Skeletal muscle satellite cell (primary cell): Measurements from ENCODE around the gene AANAT.

ENCODE experiments used
- H3K27me3 ChIP-seq: 2 replicates; pipeline ENCODE4 v1.7.0; 2013; ENCODE audit warnings: low read length; ENCODE audit not compliant: control insufficient read depth, insufficient read depth
- H3K36me3 ChIP-seq: 2 replicates; pipeline ENCODE4 v1.7.0; 2013; ENCODE audit warnings: mild to moderate bottlenecking, control low read depth, low read length; ENCODE audit not compliant: insufficient read depth
- H3K4me1 ChIP-seq: 2 replicates; pipeline ENCODE4 v1.7.0; 2013; ENCODE audit warnings: low read length; ENCODE audit not compliant: control insufficient read depth, insufficient read depth
- H3K4me2 ChIP-seq: 2 replicates; pipeline ENCODE4 v1.7.0; 2013; ENCODE audit warnings: mild to moderate bottlenecking, low read length
- H3K4me3 ChIP-seq: 2 replicates; pipeline ENCODE4 v1.7.0; 2013; ENCODE audit warnings: low read length
- H3K9ac ChIP-seq: 2 replicates; pipeline ENCODE4 v1.7.0; 2013; ENCODE audit warnings: mild to moderate bottlenecking, low read depth, low read length, moderate library complexity
- H3K9me3 ChIP-seq: replicated peaks from 2 replicates; pipeline ENCODE4 v1.7.0; 2013; ENCODE audit warnings: mild to moderate bottlenecking, control low read depth, low read length

Gene AANAT

GRCh38 chr17:76471498-76472257 lies 4.3 kb downstream of the AANAT start:
- Histone ChIP-seq H3K9me3 (no peaks in the 10 kb centered on the region), H3K27me3 (no peaks in the 10 kb centered on the region), H3K4me2 (no peak overlapping the region), H3K9ac (no peak overlapping the region), H3K4me1 (no peaks in the 10 kb centered on the region), H3K4me3 (no peak overlapping the region), H3K36me3 (peaks cover 10% of the 10 kb centered on the region)

GRCh38 chr17:76472258-76472645 lies 4.8 kb downstream of the AANAT start:
- Histone ChIP-seq H3K9me3 (no peaks in the 10 kb centered on the region), H3K27me3 (no peaks in the 10 kb centered on the region), H3K4me3 (no peak overlapping the region), H3K36me3 (peaks cover 10% of the 10 kb centered on the region), H3K4me1 (no peaks in the 10 kb centered on the region), H3K4me2 (no peak overlapping the region), H3K9ac (no peak overlapping the region)

- Histone ChIP-seq H3K9ac (no peak overlapping the region), H3K4me3 (no peak overlapping the region), H3K9me3 (no peaks in the 10 kb centered on the region), H3K4me1 (no peaks in the 10 kb centered on the region), H3K27me3 (no peaks in the 10 kb centered on the region), H3K4me2 (no peak overlapping the region), H3K36me3 (peaks cover 10% of the 10 kb centered on the region)
Observed at GRCh38 chr17:76472726-76473125, 5.3 kb downstream of the AANAT start.

GRCh38 chr17:76473541-76473985 lies 6.2 kb downstream of the AANAT start:
- H3K9me3 ChIP-seq: no peaks in the 10 kb centered on the region
- H3K4me2 ChIP-seq: no peak overlapping the region
- H3K4me3 ChIP-seq: no peak overlapping the region
- peaks cover 10% of the 10 kb centered on the region for H3K36me3 ChIP-seq
- no peak overlapping the region for H3K9ac ChIP-seq
- H3K4me1 ChIP-seq: no peaks in the 10 kb centered on the region
- H3K27me3 ChIP-seq: no peaks in the 10 kb centered on the region

GRCh38 chr17:76474238-76474637 lies 6.8 kb downstream of the AANAT start:
- no peaks in the 10 kb centered on the region for H3K4me1 ChIP-seq
- no peaks in the 10 kb centered on the region for H3K9me3 ChIP-seq
- H3K9ac ChIP-seq: no peak overlapping the region
- no peak overlapping the region for H3K4me2 ChIP-seq
- H3K4me3 ChIP-seq: no peak overlapping the region
- peaks cover 10% of the 10 kb centered on the region for H3K36me3 ChIP-seq
- H3K27me3 ChIP-seq: no peaks in the 10 kb centered on the region

- Histone ChIP-seq H3K36me3 (peaks cover 10% of the 10 kb centered on the region), H3K9me3 (no peaks in the 10 kb centered on the region), H3K4me1 (no peaks in the 10 kb centered on the region), H3K9ac (no peak overlapping the region), H3K4me3 (no peak overlapping the region), H3K27me3 (no peaks in the 10 kb centered on the region), H3K4me2 (no peak overlapping the region)
Observed at GRCh38 chr17:76474894-76475293, 7.5 kb downstream of the AANAT start.

- no peak overlapping the region for H3K4me2 ChIP-seq
- H3K9ac ChIP-seq: no peak overlapping the region
- H3K9me3 ChIP-seq: no peaks in the 10 kb centered on the region
- H3K27me3 ChIP-seq: no peaks in the 10 kb centered on the region
- no peaks in the 10 kb centered on the region for H3K4me1 ChIP-seq
- H3K4me3 ChIP-seq: no peak overlapping the region
- H3K36me3 ChIP-seq: peaks cover 10% of the 10 kb centered on the region
Observed at GRCh38 chr17:76475302-76475701, 7.9 kb downstream of the AANAT start.

GRCh38 chr17:76476736-76477135 lies 9.3 kb downstream of the AANAT start:
- H3K27me3 ChIP-seq: no peaks in the 10 kb centered on the region
- peaks cover 9% of the 10 kb centered on the region for H3K36me3 ChIP-seq
- no peak overlapping the region for H3K4me3 ChIP-seq
- no peak overlapping the region for H3K4me2 ChIP-seq
- H3K9ac ChIP-seq: no peak overlapping the region
- H3K9me3 ChIP-seq: no peaks in the 10 kb centered on the region
- no peaks in the 10 kb centered on the region for H3K4me1 ChIP-seq

GRCh38 chr17:76477576-76477975 lies 10.2 kb downstream of the AANAT start:
- H3K27me3 ChIP-seq: no peaks in the 10 kb centered on the region
- no peak overlapping the region for H3K4me2 ChIP-seq
- H3K9me3 ChIP-seq: no peaks in the 10 kb centered on the region
- H3K4me3 ChIP-seq: no peak overlapping the region
- no peaks in the 10 kb centered on the region for H3K4me1 ChIP-seq
- H3K36me3 ChIP-seq: peaks cover 3% of the 10 kb centered on the region
- H3K9ac ChIP-seq: no peak overlapping the region

GRCh38 chr17:76478097-76478496 lies 10.7 kb downstream of the AANAT start:
- Histone ChIP-seq H3K4me2 (no peak overlapping the region), H3K9ac (no peak overlapping the region), H3K4me1 (no peaks in the 10 kb centered on the region), H3K36me3 (peaks cover 3% of the 10 kb centered on the region), H3K9me3 (no peaks in the 10 kb centered on the region), H3K27me3 (no peaks in the 10 kb centered on the region), H3K4me3 (no peak overlapping the region)

GRCh38 chr17:76478730-76479514 lies 11.5 kb downstream of the AANAT start:
- H3K4me3 ChIP-seq: no peak overlapping the region
- no peaks in the 10 kb centered on the region for H3K4me1 ChIP-seq
- no peak overlapping the region for H3K9ac ChIP-seq
- no peaks in the 10 kb centered on the region for H3K36me3 ChIP-seq
- H3K9me3 ChIP-seq: no peaks in the 10 kb centered on the region
- H3K27me3 ChIP-seq: no peaks in the 10 kb centered on the region
- H3K4me2 ChIP-seq: no peak overlapping the region
